SK-N-DZ (cell line): Measurements from ENCODE around the gene LBHD2.

Experiments used
- DNase-seq: peaks from one replicate; pipeline ENCODE4 v3.0.0-alpha.2; 2015; ENCODE audit warnings: low spot score

Gene LBHD2

GRCh38 chr14:103090481-103091020 lies 6.5 kb downstream of the LBHD2 start:
- no peak for DNase-seq

GRCh38 chr14:103091041-103091882 lies 7.3 kb downstream of the LBHD2 start:
- no peak for DNase-seq

GRCh38 chr14:103091883-103092222 lies 7.8 kb downstream of the LBHD2 start:
- DNase-seq, result no peak

GRCh38 chr14:103093856-103094405 lies 9.9 kb downstream of the LBHD2 start:
- no peak for DNase-seq

- DNase-seq, result no peak
Observed at GRCh38 chr14:103094406-103095209, 10.6 kb downstream of the LBHD2 start, which contains the start of gene EXOC3L4. TSS of gene EXOC3L4 (plus strand) at chr14:103094725. CDS start at chr14:103100220, 5,495 bp downstream.

GRCh38 chr14:103095210-103095778 lies 11.3 kb downstream of the LBHD2 start:
- DNase-seq, result no peak

- DNase-seq, result no peak
Observed at GRCh38 chr14:103096387-103096786, 12.4 kb downstream of the LBHD2 start.

GRCh38 chr14:103097244-103097993 lies 13.4 kb downstream of the LBHD2 start:
- no peak for DNase-seq

- DNase-seq, result no peak
Observed at GRCh38 chr14:103097994-103098957, 14.3 kb downstream of the LBHD2 start.

GRCh38 chr14:103099081-103099732 lies 15.2 kb downstream of the LBHD2 start:
- no peak for DNase-seq

GRCh38 chr14:103099733-103100280 lies 15.8 kb downstream of the LBHD2 start:
- DNase-seq, result no peak

- DNase-seq, result no peak
Observed at GRCh38 chr14:103100281-103101121, 16.5 kb downstream of the LBHD2 start.

GRCh38 chr14:103101257-103101962 lies 17.4 kb downstream of the LBHD2 start:
- no peak for DNase-seq

GRCh38 chr14:103101963-103102688 lies 18.1 kb downstream of the LBHD2 start:
- DNase-seq, result no peak

GRCh38 chr14:103102689-103103260 lies 18.8 kb downstream of the LBHD2 start:
- no peak for DNase-seq
